IMR-90 (cell line): ENCODE data around the gene NXN. TPM values are rescaled to one million over a fixed set of nuclear protein-coding genes. Genes with fewer than 3 reads are reported as not detected.

Source experiments
- CEBPB ChIP-seq: IDR thresholded peaks from 2 replicates; pipeline ENCODE4 v1.6.1; 2012; ENCODE audit warnings: low read depth, low read length, improper control_type of control experiment
- FOS ChIP-seq: fragments of 150-350 bp; IDR thresholded peaks from 2 replicates; pipeline ENCODE4 v1.6.1; 2016; ENCODE audit warnings: low read depth, low read length
- NFE2L2 ChIP-seq: fragments of 150-350 bp; IDR thresholded peaks from 2 replicates; pipeline ENCODE4 v1.6.1; 2016; ENCODE audit warnings: low read depth, mild to moderate bottlenecking, low read length
- POLR2A ChIP-seq: IDR thresholded peaks from 2 replicates; pipeline ENCODE4 v1.6.1; 2012; ENCODE audit warnings: mild to moderate bottlenecking, low read depth, low read length
- RAD21 ChIP-seq: IDR thresholded peaks from 2 replicates; pipeline ENCODE4 v1.6.1; 2012; ENCODE audit warnings: low read length, improper control_type of control experiment
- polyA plus RNA-seq, 3 experiments: library from polyadenylated mRNA; depleted of rRNA; stranded (reverse); fragments of >200 nt; gene quantifications; 2 replicates each; pipeline ENCODE4 v1.2.3, GENCODE V29; 2012; ENCODE audit warnings: low replicate concordance in 1 of 3
- total RNA-seq: library from RNA; depleted of rRNA; stranded (reverse); fragments of >200 nt; gene quantifications from 2 replicates; pipeline ENCODE4 v1.2.3, GENCODE V29; 2012
- TF ChIP-seq, protein P1 (sequence below): fragments of 150-350 bp; IDR thresholded peaks from 2 replicates; pipeline ENCODE4 v1.6.1; 2017; ENCODE audit warnings: mild to moderate bottlenecking, antibody characterized with exemption, low read length, low read depth

NXN gene
- total and polyA plus RNA-seq, 2 of the 4 experiments (the other 2 are of a cell fraction), result 52.5 to 116 TPM

DNA sequence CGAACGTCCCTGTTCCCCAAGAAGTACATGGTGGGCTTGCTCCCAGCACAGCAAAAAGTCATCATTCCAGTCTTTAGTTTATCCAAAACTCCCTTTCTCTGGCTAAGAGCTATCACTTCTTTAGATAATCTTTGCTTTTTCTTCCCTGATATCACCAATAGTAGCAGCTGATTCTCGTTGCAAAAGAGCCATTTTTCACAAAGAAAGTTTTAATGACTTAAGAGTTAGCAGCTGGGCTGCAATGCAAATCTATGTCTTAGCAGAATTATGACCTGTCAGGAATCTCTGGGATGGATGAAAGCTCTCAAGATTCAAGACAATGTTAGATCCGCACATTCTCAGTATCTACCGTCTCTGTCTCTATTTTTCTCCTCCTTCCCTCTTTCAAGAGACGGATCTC lies 53.8 kb downstream of the NXN start (continued):
- no peak for TF ChIP-seq CEBPB
- TF ChIP-seq, protein P1, sequence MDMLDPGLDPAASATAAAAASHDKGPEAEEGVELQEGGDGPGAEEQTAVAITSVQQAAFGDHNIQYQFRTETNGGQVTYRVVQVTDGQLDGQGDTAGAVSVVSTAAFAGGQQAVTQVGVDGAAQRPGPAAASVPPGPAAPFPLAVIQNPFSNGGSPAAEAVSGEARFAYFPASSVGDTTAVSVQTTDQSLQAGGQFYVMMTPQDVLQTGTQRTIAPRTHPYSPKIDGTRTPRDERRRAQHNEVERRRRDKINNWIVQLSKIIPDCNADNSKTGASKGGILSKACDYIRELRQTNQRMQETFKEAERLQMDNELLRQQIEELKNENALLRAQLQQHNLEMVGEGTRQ, result no peak
- no peak for TF ChIP-seq FOS
- TF ChIP-seq POLR2A, result no peak
- TF ChIP-seq NFE2L2, result no peak
- TF ChIP-seq RAD21, result no peak
